NT2/D1 (cell line): Measurements from ENCODE around the gene ZBED3.
"Not testable (repeated sequence)": the region's sequence is repeated elsewhere in the genome, so short reads cannot be mapped to it uniquely, and the experiment has no call there.

Experiments used
- DNase-seq: peaks from one replicate; pipeline ENCODE4 v3.0.0-alpha.2; 2011; ENCODE audit warnings: low read depth, low spot score
- H3K27me3 ChIP-seq: 2 replicates; pipeline ENCODE4 v1.6.0; 2011; ENCODE audit warnings: mild to moderate bottlenecking; ENCODE audit not compliant: insufficient read length, insufficient read depth
- H3K36me3 ChIP-seq: 2 replicates; pipeline ENCODE4 v1.6.1; 2011; ENCODE audit warnings: mild to moderate bottlenecking, low read length, mixed read lengths; ENCODE audit not compliant: insufficient read depth, insufficient read length
- H3K4me1 ChIP-seq: 2 replicates; pipeline ENCODE4 v1.5.1; 2011; ENCODE audit not compliant: insufficient read depth, insufficient read length
- H3K4me3 ChIP-seq: 2 replicates; pipeline ENCODE4 v1.5.1; 2011; ENCODE audit warnings: low read depth; ENCODE audit not compliant: insufficient read length
- H3K9ac ChIP-seq: 2 replicates; pipeline ENCODE4 v1.6.0; 2011; ENCODE audit warnings: low read depth; ENCODE audit not compliant: insufficient read length
- H3K9me3 ChIP-seq: 2 replicates; pipeline ENCODE4 v1.5.1; 2011; ENCODE audit warnings: mild to moderate bottlenecking, low read length; ENCODE audit not compliant: insufficient read depth
- SUZ12 ChIP-seq: IDR thresholded peaks from 2 replicates; pipeline ENCODE4 v1.6.1; 2011; ENCODE audit not compliant: insufficient read length, insufficient read depth; ENCODE audit errors: extremely low read depth
- YY1 ChIP-seq: IDR thresholded peaks from 2 replicates; pipeline ENCODE4 v1.6.1; 2011; ENCODE audit not compliant: insufficient read length, insufficient read depth
- ZNF274 ChIP-seq: IDR thresholded peaks from 2 replicates; pipeline ENCODE4 v1.6.1; 2011; ENCODE audit warnings: mild to moderate bottlenecking, low read depth, low read length

Gene ZBED3

GRCh38 chr5:77087484-77088261 lies 588 bp upstream of the ZBED3 start:
- Histone ChIP-seq H3K4me3 (peak overlapping the region; percentile 71), H3K27me3 (no peaks in the 10 kb centered on the region), H3K36me3 (no peaks in the 10 kb centered on the region), H3K9ac (peak overlapping the region; percentile 85), H3K4me1 (no peaks in the 10 kb centered on the region), H3K9me3 (0 out of 2 replicates have a peak, but pooled peaks cover 6% of the 10 kb centered on the region)
- DNase-seq: no peak
- TF ChIP-seq YY1 (no peak), SUZ12 (no peak), ZNF274 (no peak)

- Histone ChIP-seq H3K9ac (peak overlapping the region; percentile 61), H3K4me3 (peak overlapping the region; percentile 71), H3K9me3 (0 out of 2 replicates have a peak, but pooled peaks cover 6% of the 10 kb centered on the region), H3K36me3 (no peaks in the 10 kb centered on the region), H3K4me1 (no peaks in the 10 kb centered on the region), H3K27me3 (no peaks in the 10 kb centered on the region)
- no peak for TF ChIP-seq ZNF274
- no peak for TF ChIP-seq YY1
- TF ChIP-seq SUZ12: no peak
- DNase-seq: peak; percentile 76
Observed at GRCh38 chr5:77086368-77086688, 757 bp downstream of the ZBED3 start.

- no peak for TF ChIP-seq ZNF274
- TF ChIP-seq YY1: no peak
- no peak for TF ChIP-seq SUZ12
- Histone ChIP-seq H3K36me3 (no peaks in the 10 kb centered on the region), H3K27me3 (peaks cover 8% of the 10 kb centered on the region), H3K9me3 (no peaks in the 10 kb centered on the region), H3K4me1 (no peaks in the 10 kb centered on the region), H3K9ac (no peak overlapping the region), H3K4me3 (no peak overlapping the region)
- no peak for DNase-seq
Observed at GRCh38 chr5:77083088-77083487, 4.0 kb downstream of the ZBED3 start.

- H3K27me3 ChIP-seq: peaks cover 14% of the 10 kb centered on the region
- H3K4me1 ChIP-seq: no peaks in the 10 kb centered on the region
- DNase-seq: no peak
- no peak overlapping the region for H3K4me3 ChIP-seq
- TF ChIP-seq YY1 (no peak), SUZ12 (no peak), ZNF274 (no peak)
- H3K9me3 ChIP-seq: no peaks in the 10 kb centered on the region
- no peaks in the 10 kb centered on the region for H3K36me3 ChIP-seq
- H3K9ac ChIP-seq: no peak overlapping the region
Observed at GRCh38 chr5:77082280-77082679, 4.8 kb downstream of the ZBED3 start.

- no peak for DNase-seq
- Histone ChIP-seq H3K4me3 (no peak overlapping the region), H3K36me3 (no peaks in the 10 kb centered on the region), H3K27me3 (peaks cover 23% of the 10 kb centered on the region), H3K9ac (no peak overlapping the region), H3K4me1 (peaks cover 2% of the 10 kb centered on the region), H3K9me3 (no peaks in the 10 kb centered on the region)
- no peak for TF ChIP-seq SUZ12
- no peak for TF ChIP-seq ZNF274
- TF ChIP-seq YY1: no peak
Observed at GRCh38 chr5:77080905-77081304, 6.2 kb downstream of the ZBED3 start.

GRCh38 chr5:77080479-77080878 lies 6.6 kb downstream of the ZBED3 start:
- not testable (repeated sequence) for H3K9ac ChIP-seq, H3K36me3 ChIP-seq, DNase-seq, H3K4me3 ChIP-seq, H3K9me3 ChIP-seq, H3K4me1 ChIP-seq
- H3K27me3 ChIP-seq: peaks cover 23% of the 10 kb centered on the region

GRCh38 chr5:77077829-77078176 lies 9.3 kb downstream of the ZBED3 start:
- no peak for TF ChIP-seq YY1
- TF ChIP-seq SUZ12: no peak
- no peak for TF ChIP-seq ZNF274
- Histone ChIP-seq H3K36me3 (no peaks in the 10 kb centered on the region), H3K9ac (peak overlapping the region; percentile 18), H3K27me3 (peaks cover 23% of the 10 kb centered on the region), H3K4me1 (peaks cover 2% of the 10 kb centered on the region), H3K9me3 (no peaks in the 10 kb centered on the region), H3K4me3 (peak overlapping the region; percentile 34)
- no peak for DNase-seq
